T-helper 17 cell (primary cell): ENCODE results near the gene C17orf50. TPM values are rescaled to one million over a fixed set of nuclear protein-coding genes. Genes with fewer than 3 reads are reported as not detected.

Experiments used
- ATAC-seq: fragments of 150-1000 bp; cut with Tn5 transposase; 2 replicates; pipeline ENCODE4 v1.10.0; 2021; ENCODE audit warnings: mild to moderate bottlenecking, moderate library complexity
- DNase-seq, 3 donors: peaks; one replicate each; pipeline versions ENCODE4 v3.0.0 to v3.0.0-alpha.2; 2020 to 2021
- H3K9me3 ChIP-seq: one replicate; pipeline ENCODE4 v1.7.0; 2013; ENCODE audit warnings: low read length, mild to moderate bottlenecking; ENCODE audit not compliant: control insufficient read depth, poor library complexity, severe bottlenecking
- H3K27ac Mint-ChIP-seq: one replicate; pipeline ENCODE4 v1.8.0; 2022; ENCODE audit warnings: mild to moderate bottlenecking, moderate library complexity, mixed read lengths
- H3K27me3 Mint-ChIP-seq: one replicate; pipeline ENCODE4 v1.8.0; 2022; ENCODE audit warnings: mixed read lengths
- H3K36me3 Mint-ChIP-seq: one replicate; pipeline ENCODE4 v1.8.0; 2022; ENCODE audit warnings: low read depth, mixed read lengths
- H3K4me1 Mint-ChIP-seq: one replicate; pipeline ENCODE4 v1.8.0; 2022; ENCODE audit warnings: mild to moderate bottlenecking, mixed read lengths
- H3K4me3 Mint-ChIP-seq: one replicate; pipeline ENCODE4 v1.8.0; 2022; ENCODE audit warnings: mild to moderate bottlenecking, moderate library complexity, mixed read lengths
- total RNA-seq, 4 donors: library from RNA in 2 of 4; stranded (reverse) in 2 of 4; gene quantifications; one replicate each; pipeline ENCODE4 v1.2.3 and lab custom pipeline; 2022 to 2026

C17orf50 gene
- total RNA-seq, 2 donors from 2014 or later, result not detected

GRCh38 chr17:35740216-35740615 is 20.5 kb upstream of the C17orf50 start:
- no peak overlapping the region for H3K27ac Mint-ChIP-seq
- peaks cover 3% of the 10 kb centered on the region for H3K36me3 Mint-ChIP-seq
- no peaks in the 10 kb centered on the region for H3K9me3 ChIP-seq
- no peak overlapping the region for H3K4me3 Mint-ChIP-seq
- no peak for ATAC-seq
- peaks cover 9% of the 10 kb centered on the region for H3K4me1 Mint-ChIP-seq
- no peak for DNase-seq
- peaks cover 39% of the 10 kb centered on the region for H3K27me3 Mint-ChIP-seq

DNA sequence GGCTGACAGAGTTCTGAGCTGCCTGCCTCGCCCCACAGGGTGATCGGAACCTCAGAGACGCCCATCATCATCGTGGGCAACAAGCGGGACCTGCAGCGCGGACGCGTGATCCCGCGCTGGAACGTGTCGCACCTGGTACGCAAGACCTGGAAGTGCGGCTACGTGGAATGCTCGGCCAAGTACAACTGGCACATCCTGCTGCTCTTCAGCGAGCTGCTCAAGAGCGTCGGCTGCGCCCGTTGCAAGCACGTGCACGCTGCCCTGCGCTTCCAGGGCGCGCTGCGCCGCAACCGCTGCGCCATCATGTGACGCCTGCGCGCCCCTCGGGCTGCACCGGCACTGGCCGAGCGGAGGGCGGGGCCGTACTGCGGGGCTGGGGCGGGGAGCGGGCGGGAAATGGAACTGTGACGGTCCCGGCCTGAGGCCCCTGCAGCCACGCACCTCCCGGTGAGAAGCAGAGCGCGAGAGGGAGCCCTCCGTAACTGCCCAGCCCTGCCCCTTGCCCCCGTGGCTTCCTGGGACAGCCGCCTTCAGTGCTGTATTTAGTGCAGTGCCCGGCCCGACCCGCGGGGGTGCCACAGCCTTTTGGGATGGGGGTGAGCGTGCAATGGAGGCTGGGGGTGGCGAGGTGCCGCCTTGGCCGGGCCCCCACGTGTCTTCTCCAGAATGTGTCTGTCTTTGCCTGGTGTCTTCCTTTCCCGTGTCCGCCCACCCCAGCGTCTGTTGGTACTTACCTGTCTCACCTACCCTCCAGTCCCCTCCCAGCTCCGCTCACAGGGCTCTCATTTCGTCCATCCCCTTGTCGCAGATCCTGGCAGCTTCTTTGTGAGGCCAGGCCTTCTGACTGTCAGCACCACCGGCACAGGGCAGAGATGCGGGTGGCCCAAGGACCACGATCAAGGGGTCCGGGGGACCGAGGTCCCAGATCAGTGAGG is 19.4 kb upstream of the C17orf50 start:
- H3K4me1 Mint-ChIP-seq, result peaks cover 9% of the 10 kb centered on the region
- peak overlapping the region; percentile 77 for H3K4me3 Mint-ChIP-seq
- H3K27ac Mint-ChIP-seq, result no peak overlapping the region
- H3K36me3 Mint-ChIP-seq, result peaks cover 3% of the 10 kb centered on the region
- peak; percentile 60 for ATAC-seq
- peaks cover 39% of the 10 kb centered on the region for H3K27me3 Mint-ChIP-seq
- H3K9me3 ChIP-seq, result no peaks in the 10 kb centered on the region
- no peak for DNase-seq

DNA sequence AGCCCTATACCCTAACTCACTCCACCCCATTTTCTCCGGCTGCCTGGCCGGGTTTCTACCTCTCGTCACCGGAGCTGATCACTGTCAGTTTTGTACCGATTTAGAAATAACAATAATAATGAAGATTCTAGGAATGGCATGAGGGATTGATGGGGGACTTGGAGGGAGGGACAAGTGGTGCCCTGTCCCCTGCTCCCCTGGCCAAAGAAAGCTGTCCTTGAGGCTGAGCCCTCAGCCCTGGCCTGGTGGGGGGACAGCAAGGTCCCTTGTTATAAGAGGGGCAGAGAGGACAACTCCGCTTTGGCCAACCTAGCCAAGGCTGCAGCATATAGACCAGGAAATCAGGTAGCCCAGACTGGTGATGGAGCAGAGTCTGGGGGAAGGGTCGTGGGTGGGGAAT is 18.2 kb upstream of the C17orf50 start:
- peaks cover 44% of the 10 kb centered on the region for H3K27me3 Mint-ChIP-seq
- no peaks in the 10 kb centered on the region for H3K9me3 ChIP-seq
- ATAC-seq (no peak), DNase-seq (no peak)
- H3K4me3 Mint-ChIP-seq, result peak overlapping the region; percentile 43
- H3K36me3 Mint-ChIP-seq, result peaks cover 3% of the 10 kb centered on the region
- peaks cover 9% of the 10 kb centered on the region for H3K4me1 Mint-ChIP-seq
- H3K27ac Mint-ChIP-seq, result no peak overlapping the region

GRCh38 chr17:35742896-35743477 is 17.7 kb upstream of the C17orf50 start:
- Mint-ChIP-seq H3K36me3 (peaks cover 3% of the 10 kb centered on the region), H3K4me1 (peaks cover 9% of the 10 kb centered on the region)

GRCh38 chr17:35743626-35744328 is 16.9 kb upstream of the C17orf50 start:
- no peak overlapping the region for H3K4me3 Mint-ChIP-seq
- H3K27ac Mint-ChIP-seq, result no peak overlapping the region
- no peak for ATAC-seq
- H3K9me3 ChIP-seq, result no peaks in the 10 kb centered on the region
- peaks cover 3% of the 10 kb centered on the region for H3K36me3 Mint-ChIP-seq
- peaks cover 52% of the 10 kb centered on the region for H3K27me3 Mint-ChIP-seq
- no peak for DNase-seq
- peaks cover 9% of the 10 kb centered on the region for H3K4me1 Mint-ChIP-seq

More at GRCh38 chr17:35742896-35743477, 17.7 kb upstream of the C17orf50 start:
- DNase-seq (no peak), ATAC-seq (no peak)
- peaks cover 44% of the 10 kb centered on the region for H3K27me3 Mint-ChIP-seq
- H3K4me3 Mint-ChIP-seq, result no peak overlapping the region
- no peak overlapping the region for H3K27ac Mint-ChIP-seq
- H3K9me3 ChIP-seq, result no peaks in the 10 kb centered on the region

- peaks cover 5% of the 10 kb centered on the region for H3K4me1 Mint-ChIP-seq
Measured at GRCh38 chr17:35744830-35745229, 15.9 kb upstream of the C17orf50 start.

GRCh38 chr17:35745246-35745645 is 15.4 kb upstream of the C17orf50 start:
- Mint-ChIP-seq H3K36me3 (no peaks in the 10 kb centered on the region), H3K4me3 (no peak overlapping the region), H3K4me1 (peaks cover 5% of the 10 kb centered on the region), H3K27ac (no peak overlapping the region), H3K27me3 (peaks cover 55% of the 10 kb centered on the region)
- H3K9me3 ChIP-seq, result no peaks in the 10 kb centered on the region
- ATAC-seq, result no peak
- DNase-seq, result no peak

More at GRCh38 chr17:35744830-35745229, 15.9 kb upstream of the C17orf50 start:
- Mint-ChIP-seq H3K4me3 (no peak overlapping the region), H3K27me3 (peaks cover 55% of the 10 kb centered on the region), H3K27ac (no peak overlapping the region), H3K36me3 (no peaks in the 10 kb centered on the region)
- ATAC-seq, result no peak
- no peaks in the 10 kb centered on the region for H3K9me3 ChIP-seq
- no peak for DNase-seq

DNA sequence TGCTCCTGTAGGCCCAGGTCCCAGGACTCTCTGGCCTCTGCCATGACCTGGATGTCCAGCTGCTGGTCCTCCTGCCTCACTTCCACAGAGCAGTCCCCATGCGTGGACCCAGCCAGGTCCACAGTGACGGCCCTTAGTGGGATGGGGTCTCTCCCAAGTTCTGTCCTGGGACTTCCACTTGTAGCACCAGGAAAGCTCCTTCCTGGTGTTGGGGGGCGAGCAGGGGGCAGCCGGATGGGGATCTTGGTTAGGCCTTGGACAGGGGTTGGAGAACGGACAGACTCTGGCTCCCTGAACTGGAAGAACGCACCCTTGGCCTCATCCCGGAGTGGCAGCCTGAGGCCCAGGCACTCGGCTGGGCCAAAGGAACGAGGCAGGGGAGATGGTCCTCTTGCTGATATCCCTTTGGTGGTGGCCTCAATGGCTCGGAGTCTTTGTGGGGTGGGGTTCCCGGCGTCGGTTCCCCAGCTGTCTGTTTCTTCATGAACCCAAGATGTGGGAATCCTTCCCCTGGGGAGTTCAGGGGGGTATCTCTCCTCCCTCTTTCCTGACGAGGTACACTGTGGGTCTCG is 14.9 kb upstream of the C17orf50 start:
- no peaks in the 10 kb centered on the region for H3K36me3 Mint-ChIP-seq
- H3K27me3 Mint-ChIP-seq, result peaks cover 55% of the 10 kb centered on the region
- H3K4me3 Mint-ChIP-seq, result no peak overlapping the region
- peaks cover 5% of the 10 kb centered on the region for H3K4me1 Mint-ChIP-seq
- H3K27ac Mint-ChIP-seq, result no peak overlapping the region
- no peaks in the 10 kb centered on the region for H3K9me3 ChIP-seq
- ATAC-seq (no peak), DNase-seq (no peak)

DNA sequence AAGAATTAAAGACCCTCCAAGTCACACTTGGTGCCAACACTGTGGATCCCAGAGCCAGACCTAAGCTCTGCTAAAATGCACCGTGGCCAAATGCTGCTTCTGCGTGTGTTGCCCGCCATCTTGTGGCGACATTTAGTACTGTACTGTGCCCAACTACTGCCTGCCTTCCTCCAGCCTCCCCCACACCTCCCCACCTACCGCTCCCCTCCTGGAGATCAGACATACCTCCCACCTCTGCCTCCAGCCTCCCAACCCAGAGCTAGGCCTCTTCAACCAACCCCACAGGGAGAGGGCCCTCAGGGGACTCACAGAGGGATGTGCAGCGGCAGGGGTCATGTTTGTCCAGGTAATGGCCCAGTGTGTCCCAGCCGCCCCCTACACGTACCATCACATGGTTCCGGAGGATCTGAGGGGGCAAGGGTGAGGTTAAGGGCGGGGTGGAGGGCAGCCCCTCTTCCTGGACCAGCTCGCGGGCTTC is 13.1 kb upstream of the C17orf50 start:
- peaks cover 3% of the 10 kb centered on the region for H3K36me3 Mint-ChIP-seq
- peaks cover 2% of the 10 kb centered on the region for H3K4me1 Mint-ChIP-seq
- no peak overlapping the region for H3K4me3 Mint-ChIP-seq
- ATAC-seq (peak; percentile 96), DNase-seq (peak; percentile 49 to 74 (median 54))
- H3K27ac Mint-ChIP-seq, result no peak overlapping the region
- no peaks in the 10 kb centered on the region for H3K9me3 ChIP-seq
- H3K27me3 Mint-ChIP-seq, result peaks cover 56% of the 10 kb centered on the region

GRCh38 chr17:35748341-35748841 is 12.3 kb upstream of the C17orf50 start:
- peaks cover 2% of the 10 kb centered on the region for H3K4me1 Mint-ChIP-seq
- no peak for ATAC-seq
- peaks cover 59% of the 10 kb centered on the region for H3K27me3 Mint-ChIP-seq
- H3K9me3 ChIP-seq, result no peaks in the 10 kb centered on the region
- H3K36me3 Mint-ChIP-seq, result peaks cover 3% of the 10 kb centered on the region
- H3K27ac Mint-ChIP-seq, result no peak overlapping the region
- no peak overlapping the region for H3K4me3 Mint-ChIP-seq
- no peak for DNase-seq

DNA sequence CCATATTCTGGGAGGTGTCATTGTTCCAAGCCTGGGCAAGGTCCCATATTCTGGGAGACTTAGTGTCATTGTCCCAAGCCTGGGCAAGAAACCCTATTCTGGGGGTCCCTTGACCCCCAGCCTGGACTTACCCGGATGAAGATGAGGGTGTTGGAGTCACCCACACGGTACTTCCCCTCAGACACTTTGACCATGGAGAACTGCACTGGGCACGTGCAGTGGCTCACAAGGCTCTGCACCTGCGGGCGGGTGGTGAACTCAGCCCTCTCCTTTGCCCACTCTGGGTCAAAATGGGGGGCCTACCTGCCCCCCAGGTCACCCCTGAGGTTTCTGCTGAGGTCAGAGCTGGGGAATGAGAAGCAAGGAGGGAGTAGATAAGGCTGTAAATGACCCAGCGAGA is 11.7 kb upstream of the C17orf50 start:
- Mint-ChIP-seq H3K36me3 (peaks cover 3% of the 10 kb centered on the region), H3K4me3 (no peak overlapping the region), H3K27me3 (peaks cover 54% of the 10 kb centered on the region), H3K27ac (no peak overlapping the region), H3K4me1 (peaks cover 2% of the 10 kb centered on the region)
- DNase-seq (no peak), ATAC-seq (no peak)
- H3K9me3 ChIP-seq, result no peaks in the 10 kb centered on the region

- Mint-ChIP-seq H3K27ac (no peak overlapping the region), H3K36me3 (peaks cover 3% of the 10 kb centered on the region), H3K4me1 (peaks cover 2% of the 10 kb centered on the region), H3K27me3 (peaks cover 53% of the 10 kb centered on the region), H3K4me3 (peak overlapping the region; percentile 12)
- no peak for DNase-seq
- no peaks in the 10 kb centered on the region for H3K9me3 ChIP-seq
- no peak for ATAC-seq
Measured at GRCh38 chr17:35749560-35750412, 10.9 kb upstream of the C17orf50 start.
